Ramos (cell line): ENCODE data around the gene TGIF1.
"Not testable (repeated sequence)": the region's sequence is repeated elsewhere in the genome, so short reads cannot be mapped to it uniquely, and the experiment has no call there.

Experiments used
- in situ Hi-C: fragments of 300-500 bp; cut with MboI; formaldehyde crosslinking; loops from one replicate; pipeline ENCODE4 v1.14.3; 2022; ENCODE audit warnings: low sequenced_read_pairs; ENCODE audit not compliant: unreplicated experiment

TGIF1 gene

DNA sequence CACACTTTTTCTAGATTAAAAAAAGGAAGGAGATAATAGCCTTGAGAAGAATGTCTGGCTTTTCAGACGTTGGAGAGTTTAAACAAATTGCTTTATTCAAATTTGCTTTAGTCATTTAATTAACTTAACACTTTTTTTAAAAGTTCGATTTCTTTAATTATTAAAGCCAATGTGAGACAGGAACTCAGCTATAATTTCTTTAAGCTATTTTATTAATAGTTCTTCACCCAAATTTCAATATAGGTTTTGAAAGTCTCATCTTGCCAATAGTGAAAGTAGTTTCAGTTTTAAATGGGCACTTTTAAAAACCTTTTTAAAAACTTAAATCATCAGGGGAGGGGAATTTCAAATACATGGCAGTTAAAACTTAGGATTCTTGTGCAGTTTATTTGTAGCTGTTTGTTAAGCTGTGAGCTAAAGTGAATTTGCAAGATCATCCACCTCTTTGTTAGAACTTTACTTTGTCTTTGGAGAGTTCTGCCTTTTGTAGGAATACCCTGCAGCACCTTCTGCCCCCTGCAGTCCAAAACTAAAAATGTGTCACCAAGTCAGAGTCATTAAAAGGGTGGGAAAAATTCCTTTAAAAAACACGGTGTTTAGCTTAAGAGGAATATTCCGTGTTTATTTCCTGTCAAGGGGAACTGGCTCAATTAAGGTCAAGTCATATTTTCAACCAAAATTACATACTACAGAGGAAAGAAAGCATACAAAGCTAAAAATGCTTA is 4.6 kb downstream of the TGIF1 start:
- in situ Hi-C loops, result loop anchor here (5.0 to 10.0 kb wide), 3 partner anchors 143 to 210 kb away; no protein-coding TSS in a partner anchor

DNA sequence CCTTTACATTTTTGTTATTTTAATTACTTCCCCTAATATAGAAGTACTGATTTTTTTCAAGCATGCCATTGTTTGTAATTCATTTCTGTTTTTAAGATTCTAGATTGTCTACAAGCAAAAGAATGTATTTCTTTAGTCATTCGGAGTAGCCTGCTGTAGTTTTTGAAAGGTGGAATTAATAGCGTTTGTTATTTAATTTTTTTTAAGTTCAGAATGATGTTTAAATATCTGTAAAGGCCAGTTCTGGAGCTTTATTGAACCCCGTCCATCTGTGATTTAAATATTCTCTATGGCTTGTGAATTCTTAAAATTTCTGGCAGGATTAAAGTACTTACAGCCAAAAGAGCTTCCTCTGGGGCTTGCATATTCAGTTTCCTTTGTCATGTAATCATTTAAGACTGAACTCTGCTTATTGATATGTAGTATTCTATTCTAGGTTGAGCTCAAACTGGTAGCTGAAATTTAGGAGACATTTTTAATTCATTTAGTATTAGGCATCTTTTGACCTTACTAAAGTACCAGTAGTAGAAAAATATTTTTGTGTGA is 5.2 kb downstream of the TGIF1 start:
- in situ Hi-C loops, result loop anchor here (10.0 kb wide), 2 partner anchors 170 to 210 kb away; no protein-coding TSS in a partner anchor

DNA sequence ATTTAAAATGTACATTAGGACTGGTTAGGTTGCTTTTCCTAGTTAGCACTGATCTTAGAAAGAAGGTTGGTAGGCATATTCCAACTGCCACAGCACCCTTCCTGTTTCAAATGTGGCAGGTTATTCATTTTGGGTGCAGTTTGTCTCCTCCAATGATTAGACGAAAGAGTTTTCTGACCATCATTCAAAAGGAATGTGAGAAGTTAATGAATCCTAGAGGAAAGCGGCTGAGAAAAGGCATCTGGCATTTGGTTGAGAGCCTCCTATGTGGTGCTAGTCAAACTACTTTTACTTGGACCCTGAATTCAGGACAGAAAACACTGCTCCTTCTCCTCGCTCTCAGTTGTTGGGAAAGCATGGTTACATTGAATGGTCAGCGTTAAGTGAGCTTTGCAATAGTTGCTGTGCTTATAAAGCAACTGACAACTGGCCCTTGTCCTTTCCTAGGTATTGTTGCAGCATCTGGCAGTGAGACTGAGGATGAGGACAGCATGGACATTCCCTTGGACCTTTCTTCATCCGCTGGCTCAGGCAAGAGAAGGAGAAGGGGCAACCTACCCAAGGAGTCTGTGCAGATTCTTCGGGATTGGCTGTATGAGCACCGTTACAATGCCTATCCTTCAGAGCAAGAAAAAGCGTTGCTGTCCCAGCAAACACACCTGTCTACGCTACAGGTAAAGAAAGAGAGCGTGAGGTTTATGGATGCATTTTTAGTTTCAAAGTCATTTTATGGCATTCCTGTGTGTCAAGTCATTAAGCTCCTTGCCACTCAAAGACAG is 6.1 kb downstream of the TGIF1 start:
- in situ Hi-C loops, result loop anchor here (10.0 kb wide), 2 partner anchors 171 to 209 kb away; no protein-coding TSS in a partner anchor

DNA sequence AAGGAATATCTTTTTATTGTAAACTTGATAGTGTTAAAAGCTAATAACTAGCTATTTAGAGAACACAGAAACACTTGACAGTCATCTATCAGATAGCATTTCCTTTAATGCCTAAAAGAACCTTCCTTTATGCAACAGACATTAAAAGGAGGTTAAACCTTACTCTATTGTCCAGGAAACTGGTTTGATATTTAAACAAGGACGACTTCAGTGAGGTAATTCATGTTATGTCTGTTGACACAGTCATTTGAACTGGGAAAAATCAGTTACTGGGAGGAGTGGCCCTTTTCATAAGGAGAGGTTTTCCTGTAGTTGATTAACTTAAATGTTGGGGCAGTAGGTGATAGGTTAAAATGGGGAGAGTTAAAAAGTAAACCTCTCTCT is 6.7 kb downstream of the TGIF1 start:
- in situ Hi-C loops, result loop anchor here (10.0 kb wide), 2 partner anchors 172 to 208 kb away; no protein-coding TSS in a partner anchor

DNA sequence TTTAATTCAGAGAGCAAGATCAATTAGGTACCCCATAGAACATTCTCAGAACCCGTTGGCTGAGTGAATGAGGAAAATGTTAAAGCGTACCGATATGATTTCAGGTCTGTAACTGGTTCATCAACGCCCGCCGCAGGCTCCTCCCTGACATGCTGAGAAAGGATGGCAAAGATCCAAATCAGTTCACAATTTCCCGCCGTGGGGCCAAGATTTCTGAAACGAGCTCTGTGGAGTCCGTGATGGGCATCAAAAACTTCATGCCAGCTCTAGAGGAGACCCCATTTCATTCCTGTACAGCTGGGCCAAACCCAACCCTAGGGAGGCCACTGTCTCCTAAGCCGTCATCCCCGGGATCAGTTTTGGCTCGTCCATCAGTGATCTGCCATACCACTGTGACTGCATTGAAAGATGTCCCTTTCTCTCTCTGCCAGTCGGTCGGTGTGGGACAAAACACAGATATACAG is 7.3 kb downstream of the TGIF1 start:
- in situ Hi-C loops, result loop anchor here (10.0 kb wide), 2 partner anchors 172 to 208 kb away; no protein-coding TSS in a partner anchor

DNA sequence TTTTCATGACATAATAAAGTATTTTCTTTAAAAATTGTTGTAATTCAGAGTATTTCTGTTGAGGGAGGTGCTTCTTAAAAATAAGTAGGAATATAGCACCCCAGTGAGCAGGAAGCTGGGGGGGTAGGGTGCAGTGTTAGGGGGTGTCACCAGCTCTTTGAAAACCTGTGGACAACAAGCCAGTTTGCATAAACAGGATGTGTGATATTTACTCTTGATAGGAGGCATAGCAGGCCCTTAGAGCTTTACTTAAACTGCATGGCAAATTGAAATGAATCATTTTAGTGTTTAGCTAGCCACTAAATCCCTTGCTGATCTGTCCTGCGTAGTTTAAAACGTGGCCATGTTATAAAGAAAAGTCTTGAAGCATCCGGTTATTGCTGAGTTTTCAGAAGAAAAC is 8.4 kb downstream of the TGIF1 start:
- in situ Hi-C loops, result loop anchor here (10.0 kb wide), 2 partner anchors 174 to 206 kb away; no protein-coding TSS in a partner anchor

DNA sequence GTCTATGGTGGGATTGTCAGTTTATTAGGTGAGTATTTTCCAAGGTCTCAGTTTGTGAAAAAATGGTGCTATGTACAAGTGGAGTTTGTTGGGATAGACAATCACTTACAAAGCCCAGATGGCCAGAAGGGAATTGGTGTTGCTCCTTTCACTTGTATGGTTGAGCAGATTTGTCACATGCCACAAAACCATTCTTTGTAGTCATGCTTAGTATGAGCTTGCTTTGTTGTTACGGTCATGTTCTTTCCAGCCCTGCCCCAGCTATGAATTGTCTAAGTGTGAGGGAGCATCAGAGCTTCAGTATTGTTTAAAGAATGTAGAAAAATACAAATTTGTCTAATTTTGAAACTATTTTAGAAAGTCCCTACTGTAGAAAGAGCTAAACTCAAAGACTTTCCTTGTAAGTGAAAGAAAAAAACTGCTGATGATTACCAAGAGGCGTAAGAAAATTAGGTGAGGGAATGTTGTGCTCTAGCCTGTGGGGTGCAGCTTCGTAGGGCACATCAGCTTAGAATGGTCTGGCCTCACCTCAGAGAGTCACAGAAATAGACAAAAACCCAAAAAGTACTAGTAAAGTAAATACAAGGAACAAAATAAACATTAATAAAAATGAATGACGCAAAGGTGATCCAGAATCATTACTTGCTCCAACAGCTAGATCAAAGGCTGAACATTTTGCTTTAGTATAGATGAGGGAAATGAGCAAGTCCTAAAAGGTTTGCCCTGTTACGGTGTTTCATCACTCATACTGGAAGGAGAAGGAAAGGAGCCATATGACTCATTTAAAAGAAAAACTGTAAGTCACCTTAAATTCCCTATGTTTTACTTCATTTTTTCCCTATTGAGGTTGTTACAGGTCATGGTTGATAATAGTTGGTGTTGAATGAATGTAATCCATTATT is 9.2 kb downstream of the TGIF1 start:
- in situ Hi-C loops, result loop anchor here (10.0 kb wide), 2 partner anchors 174 to 206 kb away; no protein-coding TSS in a partner anchor

DNA sequence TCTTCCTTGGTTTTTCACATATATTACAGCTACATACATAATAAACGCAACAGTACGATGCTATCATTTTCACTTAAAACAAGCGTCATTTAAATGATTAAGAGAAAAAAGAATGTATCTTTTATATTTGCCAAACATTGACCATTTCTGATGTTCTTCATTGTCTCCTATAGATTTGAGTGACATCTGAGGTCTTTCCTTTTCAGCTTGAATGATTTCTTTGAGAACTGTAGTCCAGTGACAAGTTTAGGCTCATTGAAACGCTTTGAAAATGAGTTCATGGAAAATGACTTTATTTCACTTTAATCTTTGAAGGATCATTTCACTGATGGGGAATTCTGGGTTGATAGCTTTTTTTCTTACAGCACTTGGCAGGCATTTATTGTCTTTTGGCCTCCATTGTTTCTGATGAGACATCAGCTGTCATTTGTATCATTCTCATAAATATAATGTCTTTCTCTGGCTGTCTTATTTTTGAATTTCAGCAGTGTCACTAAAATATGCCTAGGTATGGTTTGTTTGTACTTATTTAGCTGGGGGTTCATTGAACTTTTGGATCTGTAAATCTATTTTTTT is 10.9 kb downstream of the TGIF1 start:
- in situ Hi-C loops, result no loop called here

DNA sequence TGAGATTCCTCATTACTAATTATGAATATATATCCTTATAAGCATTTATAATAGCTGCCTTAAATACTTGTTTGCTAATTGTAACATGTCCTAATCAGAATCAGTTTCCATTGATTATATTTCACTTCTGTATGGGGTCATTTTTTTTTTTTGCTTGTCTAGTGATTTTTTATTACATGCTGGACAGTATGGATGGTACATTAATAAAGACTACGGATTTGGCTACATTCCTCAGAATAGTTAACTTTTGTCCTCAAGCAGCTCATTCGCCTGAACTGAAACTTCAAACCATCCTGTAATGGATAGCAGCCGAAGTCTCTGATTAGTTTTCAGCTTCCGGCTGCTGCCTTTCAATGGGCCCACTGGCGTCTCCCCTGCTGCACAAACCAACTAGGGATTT is 11.7 kb downstream of the TGIF1 start:
- in situ Hi-C loops, result no loop called here

DNA sequence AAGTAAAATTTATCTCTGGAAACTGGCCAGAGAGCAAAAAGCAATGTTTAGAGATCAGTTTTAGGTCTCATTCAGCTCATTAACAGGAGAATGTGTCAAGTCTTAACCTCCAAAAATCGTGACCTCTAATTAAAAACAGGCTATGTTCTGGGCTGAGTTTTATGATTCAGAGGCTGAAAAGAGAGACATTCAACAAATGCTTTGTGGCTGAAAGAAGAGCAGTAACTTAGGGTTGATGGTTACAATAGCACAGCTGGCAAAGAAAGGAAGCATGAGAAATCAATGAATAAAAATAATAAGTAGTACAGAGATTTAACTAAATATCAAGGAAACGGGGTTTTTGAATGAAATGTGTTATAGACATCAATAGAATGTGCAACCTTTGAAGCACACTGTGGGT is 13.1 kb downstream of the TGIF1 start:
- in situ Hi-C loops, result no loop called here

DNA sequence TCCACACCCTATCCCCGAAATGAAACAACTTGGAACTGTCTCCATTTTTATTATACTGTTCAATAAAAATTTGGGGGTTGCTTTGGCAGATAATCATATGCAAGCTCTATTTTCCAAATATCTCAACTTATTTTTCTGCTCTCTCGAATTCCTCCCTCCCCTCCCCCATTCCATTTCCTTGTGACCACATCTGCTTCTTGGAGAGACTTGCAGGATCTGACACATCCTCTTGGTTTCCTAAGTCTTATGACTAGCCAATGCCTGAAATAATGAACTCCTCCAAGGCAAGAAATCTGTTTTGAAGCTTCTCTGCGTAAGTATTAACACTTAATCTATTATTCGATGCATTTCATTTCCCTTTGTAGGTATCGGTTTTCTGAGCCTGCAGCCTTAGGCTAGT is 16.1 kb downstream of the TGIF1 start:
- in situ Hi-C loops, result no loop called here

DNA sequence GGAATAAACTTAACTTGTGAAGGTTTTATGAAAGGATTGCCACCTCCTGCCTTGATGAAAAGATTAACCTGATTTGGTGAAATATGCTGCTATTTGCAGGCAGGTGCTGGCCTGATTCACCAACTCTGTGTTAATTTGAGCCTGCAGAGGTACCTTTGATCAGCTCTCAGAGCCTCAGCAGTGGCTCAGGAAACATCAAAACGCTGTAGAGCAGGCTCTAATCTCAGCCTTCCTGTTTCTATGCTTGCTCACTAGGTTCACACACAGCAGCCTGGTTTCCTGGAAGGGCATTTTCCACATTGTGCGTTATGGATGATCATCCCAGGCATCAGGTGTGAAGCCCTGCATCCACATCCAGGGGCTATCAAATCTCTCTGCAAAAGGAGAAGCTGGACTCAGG is 16.9 kb downstream of the TGIF1 start:
- in situ Hi-C loops, result no loop called here

DNA sequence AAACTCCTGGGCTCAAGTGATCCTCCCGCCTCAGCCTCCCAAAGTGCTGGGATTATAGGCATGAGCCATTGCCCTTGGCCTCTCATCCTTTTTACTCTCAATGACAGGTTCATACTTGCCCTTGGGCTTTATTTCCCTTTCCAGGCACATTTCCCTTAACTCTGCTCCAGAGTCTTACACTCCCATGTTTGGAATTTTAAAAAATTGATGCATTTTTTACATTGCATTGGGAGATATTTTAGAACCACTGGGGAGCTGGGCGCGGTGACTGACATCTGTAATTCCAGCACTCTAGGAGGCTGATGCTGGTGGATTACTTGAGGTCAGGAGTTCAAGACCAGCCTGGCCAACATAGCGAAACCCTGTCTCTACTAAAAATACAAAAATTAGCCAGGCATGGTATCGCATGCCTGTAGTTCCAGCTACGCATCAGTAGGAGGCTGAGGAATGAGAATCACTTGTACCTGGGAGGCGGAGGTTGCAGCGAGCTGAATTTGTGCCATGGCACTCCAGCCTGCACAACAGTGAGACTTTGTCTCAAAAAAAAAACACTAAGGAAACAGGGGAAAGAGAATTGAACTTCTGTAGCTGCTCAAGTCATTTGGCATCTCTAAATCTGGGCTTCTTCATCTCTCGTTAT is 18.2 kb downstream of the TGIF1 start:
- in situ Hi-C loops, result no loop called here

DNA sequence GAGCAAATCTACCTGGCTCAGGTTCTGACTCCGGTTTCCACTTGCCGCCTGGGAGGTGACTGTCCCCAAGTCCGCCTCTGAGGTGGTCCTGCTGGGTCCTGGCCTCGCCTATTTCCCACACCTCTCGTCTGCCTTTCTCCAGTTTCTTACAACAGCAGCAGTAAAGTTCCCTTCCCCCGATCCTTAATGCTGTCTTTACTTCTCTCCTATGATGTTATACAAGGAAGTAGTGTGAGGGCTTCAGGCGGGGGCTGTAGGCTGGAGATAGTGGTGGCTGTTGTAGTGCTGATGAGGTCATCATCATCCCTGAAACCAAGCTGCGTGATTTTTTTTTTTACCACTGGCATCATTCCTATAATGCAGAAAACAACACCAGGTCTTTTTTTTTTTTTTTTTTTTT is 18.9 kb downstream of the TGIF1 start:
- in situ Hi-C loops, result no loop called here

DNA sequence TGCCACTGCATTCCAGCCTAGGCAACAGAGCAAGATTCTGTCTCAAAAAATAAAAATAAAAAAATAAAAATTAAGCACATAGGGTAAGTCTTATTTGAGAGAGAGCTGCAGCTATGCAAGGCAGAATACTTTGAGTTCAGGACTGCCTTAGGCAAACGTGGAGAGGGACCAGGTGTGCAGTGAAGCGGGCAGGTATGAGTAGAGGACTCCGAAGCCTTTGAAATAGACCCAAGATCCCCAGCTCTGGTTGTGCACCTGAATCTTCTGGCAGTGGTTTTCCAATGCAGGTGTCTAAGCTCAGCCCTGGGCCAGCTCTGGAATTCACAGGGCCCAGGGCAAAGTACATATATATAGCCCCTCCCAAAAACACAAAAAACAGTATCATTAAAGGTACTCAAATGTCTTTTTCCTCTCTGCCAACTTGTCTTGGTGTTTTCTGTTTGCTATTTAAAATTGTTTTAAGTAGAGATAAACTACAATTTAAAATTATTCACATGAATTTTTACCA is 21.2 kb downstream of the TGIF1 start:
- in situ Hi-C loops, result no loop called here

DNA sequence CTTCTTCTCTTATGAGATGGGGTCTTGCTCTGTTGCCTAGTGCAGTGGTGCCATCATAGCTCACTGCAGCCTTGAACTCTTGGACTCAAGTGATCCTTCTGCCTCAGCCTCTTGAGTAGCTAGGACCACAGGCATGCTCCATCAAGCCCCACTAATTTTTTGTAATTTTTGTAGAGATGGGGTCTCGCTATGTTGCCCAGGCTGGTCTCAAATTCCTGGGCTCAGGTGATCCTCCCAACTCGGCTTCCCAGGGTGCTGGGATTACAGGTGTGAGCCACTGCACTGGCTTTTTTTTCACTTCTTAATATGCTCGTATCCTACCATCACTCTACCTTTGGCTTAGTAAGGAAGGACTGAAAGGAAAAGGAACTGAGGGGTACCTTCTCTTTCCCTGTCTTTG is 22.1 kb downstream of the TGIF1 start:
- in situ Hi-C loops, result not testable (repeated sequence)

DNA sequence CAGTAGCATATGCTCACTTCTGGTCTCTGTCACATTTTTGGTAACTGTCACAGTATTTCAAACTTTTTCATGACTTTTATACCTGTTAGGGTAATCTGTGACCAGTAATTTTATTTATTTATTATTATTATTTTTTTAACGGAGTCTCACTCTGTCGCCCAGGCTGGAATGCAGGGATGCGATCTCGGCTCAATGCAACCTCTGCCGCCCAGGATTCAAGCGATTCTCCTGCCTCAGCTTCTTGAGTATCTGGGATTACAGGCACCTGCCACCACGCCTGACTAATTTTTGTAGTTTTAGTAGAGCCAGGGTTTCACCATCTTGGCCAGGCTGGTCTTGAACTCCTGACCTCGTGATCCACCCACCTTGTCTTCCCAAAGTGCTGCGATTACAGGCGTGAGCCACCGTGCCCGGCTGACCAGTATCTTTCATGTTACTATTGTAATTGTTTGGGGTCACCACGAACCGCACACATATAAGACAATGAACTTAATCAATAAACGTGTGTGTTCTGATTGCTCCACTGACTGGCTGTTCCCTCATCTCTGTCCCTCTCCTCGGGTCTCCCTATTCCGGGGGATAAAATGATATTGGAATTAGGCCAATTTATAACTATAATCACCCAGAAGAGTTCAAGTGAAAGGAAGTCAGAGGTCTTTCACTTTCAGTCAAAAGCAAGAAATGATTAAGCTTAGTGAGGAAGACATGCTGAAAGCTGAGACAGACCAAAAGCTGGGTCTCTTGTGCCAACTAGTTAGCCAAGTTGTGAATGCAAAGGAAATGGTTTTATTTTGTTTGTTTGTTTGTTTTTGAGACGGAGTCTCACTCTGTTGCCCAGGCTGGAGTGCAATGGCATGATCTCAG is 22.9 kb downstream of the TGIF1 start:
- in situ Hi-C loops, result no loop called here
